NB4 (cell line): ENCODE data around the gene PPA2.

Experiments used
- POLR2A ChIP-seq: IDR thresholded peaks from 2 replicates; pipeline ENCODE4 v1.6.1; 2011; ENCODE audit warnings: mild to moderate bottlenecking; ENCODE audit not compliant: insufficient read length; ENCODE audit errors: extremely low read depth
- TF ChIP-seq, protein P1 (sequence below): IDR thresholded peaks from one replicate; pipeline ENCODE4 v1.5.1; 2012; ENCODE audit warnings: low read depth, low read length
- TF ChIP-seq, protein P2 (sequence below): IDR thresholded peaks from 2 replicates; pipeline ENCODE4 v1.6.1; 2011; ENCODE audit warnings: low read depth, low read length

DNA sequence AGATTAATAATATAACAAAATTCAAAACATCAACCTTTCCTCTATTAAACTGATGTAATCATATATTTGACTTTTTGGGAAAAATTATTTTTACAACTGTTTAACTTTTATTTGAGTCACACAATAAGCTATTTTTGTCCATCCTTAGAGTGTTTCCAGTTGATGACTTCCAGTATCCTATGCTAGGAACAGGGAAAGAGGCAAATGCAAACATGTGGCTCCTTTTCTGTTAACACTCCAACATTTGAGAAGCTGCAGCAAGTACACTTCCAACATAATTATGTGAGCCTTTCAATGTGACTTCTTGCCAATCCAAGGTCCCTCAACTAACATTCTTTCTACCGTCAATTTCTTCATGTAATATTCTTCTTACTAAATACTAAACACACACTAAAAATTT lies 117.7 kb downstream of the PPA2 start:
- TF ChIP-seq, protein P1, sequence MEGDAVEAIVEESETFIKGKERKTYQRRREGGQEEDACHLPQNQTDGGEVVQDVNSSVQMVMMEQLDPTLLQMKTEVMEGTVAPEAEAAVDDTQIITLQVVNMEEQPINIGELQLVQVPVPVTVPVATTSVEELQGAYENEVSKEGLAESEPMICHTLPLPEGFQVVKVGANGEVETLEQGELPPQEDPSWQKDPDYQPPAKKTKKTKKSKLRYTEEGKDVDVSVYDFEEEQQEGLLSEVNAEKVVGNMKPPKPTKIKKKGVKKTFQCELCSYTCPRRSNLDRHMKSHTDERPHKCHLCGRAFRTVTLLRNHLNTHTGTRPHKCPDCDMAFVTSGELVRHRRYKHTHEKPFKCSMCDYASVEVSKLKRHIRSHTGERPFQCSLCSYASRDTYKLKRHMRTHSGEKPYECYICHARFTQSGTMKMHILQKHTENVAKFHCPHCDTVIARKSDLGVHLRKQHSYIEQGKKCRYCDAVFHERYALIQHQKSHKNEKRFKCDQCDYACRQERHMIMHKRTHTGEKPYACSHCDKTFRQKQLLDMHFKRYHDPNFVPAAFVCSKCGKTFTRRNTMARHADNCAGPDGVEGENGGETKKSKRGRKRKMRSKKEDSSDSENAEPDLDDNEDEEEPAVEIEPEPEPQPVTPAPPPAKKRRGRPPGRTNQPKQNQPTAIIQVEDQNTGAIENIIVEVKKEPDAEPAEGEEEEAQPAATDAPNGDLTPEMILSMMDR = no peak
- TF ChIP-seq, protein P2, sequence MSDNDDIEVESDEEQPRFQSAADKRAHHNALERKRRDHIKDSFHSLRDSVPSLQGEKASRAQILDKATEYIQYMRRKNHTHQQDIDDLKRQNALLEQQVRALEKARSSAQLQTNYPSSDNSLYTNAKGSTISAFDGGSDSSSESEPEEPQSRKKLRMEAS = no peak
- TF ChIP-seq POLR2A = no peak
